H9 (cell line): ENCODE data around the gene TSTD2. TPM values are rescaled to one million over a fixed set of nuclear protein-coding genes. Genes with fewer than 3 reads are reported as not detected.

Experiments used
- DNase-seq: peaks from one replicate; pipeline ENCODE4 v3.0.0-alpha.2; 2017
- H2AFZ ChIP-seq: one replicate; pipeline ENCODE4 v1.6.1; 2013; ENCODE audit warnings: mild to moderate bottlenecking, low read length, control low read depth, moderate library complexity
- H2AK5ac ChIP-seq: 2 replicates; pipeline ENCODE4 v1.6.1; 2013; ENCODE audit warnings: low read length, control low read depth, mixed read lengths; ENCODE audit not compliant: insufficient read length
- H2BK120ac ChIP-seq: one replicate; pipeline ENCODE4 v1.6.1; 2013; ENCODE audit warnings: low read depth, mild to moderate bottlenecking, low read length, control low read depth, inconsistent platforms; ENCODE audit not compliant: poor library complexity, severe bottlenecking
- H2BK12ac ChIP-seq: 2 replicates; pipeline ENCODE4 v1.6.1; 2013; ENCODE audit warnings: low read length, control low read depth, mixed read lengths, low read depth; ENCODE audit not compliant: insufficient read length
- H2BK15ac ChIP-seq: 2 replicates; pipeline ENCODE4 v1.6.1; 2013; ENCODE audit warnings: low read depth, low read length, control low read depth
- H2BK20ac ChIP-seq: one replicate; pipeline ENCODE4 v1.6.1; 2013; ENCODE audit warnings: low read depth, mild to moderate bottlenecking, low read length, control low read depth, inconsistent platforms; ENCODE audit not compliant: poor library complexity, severe bottlenecking
- H2BK5ac ChIP-seq: 2 replicates; pipeline ENCODE4 v1.6.1; 2013; ENCODE audit warnings: low read length, control low read depth, mixed read lengths; ENCODE audit not compliant: insufficient read length
- H3K14ac ChIP-seq: 2 replicates; pipeline ENCODE4 v1.6.1; 2013; ENCODE audit warnings: low read length, control low read depth; ENCODE audit not compliant: insufficient read depth
- H3K18ac ChIP-seq: 2 replicates; pipeline ENCODE4 v1.6.1; 2013; ENCODE audit warnings: low read depth, mild to moderate bottlenecking, mixed read lengths, low read length, control low read depth; ENCODE audit not compliant: insufficient read length
- H3K23ac ChIP-seq: 2 replicates; pipeline ENCODE4 v1.6.1; 2013; ENCODE audit warnings: low read length, control low read depth, mixed read lengths, low read depth; ENCODE audit not compliant: insufficient read length
- H3K23me2 ChIP-seq: 2 replicates; pipeline ENCODE4 v1.6.1; 2013; ENCODE audit warnings: low read depth, mild to moderate bottlenecking, mixed read lengths, low read length, control low read depth; ENCODE audit not compliant: insufficient read length, poor library complexity, severe bottlenecking
- H3K27ac ChIP-seq: 2 replicates; pipeline ENCODE4 v1.5.1; 2013; ENCODE audit warnings: low read length, control low read depth, mixed read lengths, low read depth; ENCODE audit not compliant: insufficient read length
- H3K27me3 ChIP-seq: 2 replicates; pipeline ENCODE4 v1.6.1; 2013; ENCODE audit warnings: low read length, control low read depth, inconsistent platforms; ENCODE audit not compliant: insufficient read depth
- H3K4ac ChIP-seq: 2 replicates; pipeline ENCODE4 v1.6.1; 2013; ENCODE audit warnings: low read depth, mild to moderate bottlenecking, control low read depth, inconsistent platforms, low read length, moderate library complexity
- H3K4me1 ChIP-seq: 2 replicates; pipeline ENCODE4 v1.6.1; 2013; ENCODE audit warnings: low read length, control low read depth, inconsistent platforms; ENCODE audit not compliant: insufficient read depth
- H3K4me2 ChIP-seq: 2 replicates; pipeline ENCODE4 v1.6.1; 2013; ENCODE audit warnings: low read length, control low read depth, mixed read lengths; ENCODE audit not compliant: insufficient read length, insufficient read depth
- H3K56ac ChIP-seq: 2 replicates; pipeline ENCODE4 v1.6.1; 2013; ENCODE audit warnings: low read depth, mild to moderate bottlenecking, mixed read lengths, low read length, control low read depth; ENCODE audit not compliant: insufficient read length
- H3K79me1 ChIP-seq: 2 replicates; pipeline ENCODE4 v1.6.1; 2013; ENCODE audit warnings: low read depth, mild to moderate bottlenecking, moderate library complexity, low read length, control low read depth, inconsistent platforms; ENCODE audit not compliant: insufficient read depth, poor library complexity, severe bottlenecking
- H3K79me2 ChIP-seq: 2 replicates; pipeline ENCODE4 v1.6.1; 2013; ENCODE audit warnings: low read length, control low read depth, inconsistent platforms; ENCODE audit not compliant: insufficient read depth
- H3K9ac ChIP-seq: 2 replicates; pipeline ENCODE4 v1.6.1; 2013; ENCODE audit warnings: low read length, control low read depth, mixed read lengths; ENCODE audit not compliant: insufficient read length; ENCODE audit errors: extremely low read depth
- H3K9me3 ChIP-seq: one replicate; pipeline ENCODE4 v1.6.1; 2013; ENCODE audit warnings: low read depth, low read length, inconsistent platforms; ENCODE audit not compliant: control insufficient read depth
- H3T11ph ChIP-seq: one replicate; pipeline ENCODE4 v1.6.1; 2013; ENCODE audit warnings: mild to moderate bottlenecking, low read length, control low read depth, inconsistent platforms
- H4K20me1 ChIP-seq: one replicate; pipeline ENCODE4 v1.6.1; 2013; ENCODE audit not compliant: control insufficient read depth, insufficient read length, insufficient read depth
- H4K5ac ChIP-seq: 2 replicates; pipeline ENCODE4 v1.6.1; 2013; ENCODE audit warnings: low read depth, mild to moderate bottlenecking, mixed read lengths, low read length, control low read depth; ENCODE audit not compliant: insufficient read length
- H4K8ac ChIP-seq: replicated peaks from 2 replicates; pipeline ENCODE4 v1.6.1; 2013; ENCODE audit warnings: low read length, control low read depth, mixed read lengths, low read depth; ENCODE audit not compliant: insufficient read length
- H4K91ac ChIP-seq: 2 replicates; pipeline ENCODE4 v1.6.1; 2013; ENCODE audit warnings: low read depth, mild to moderate bottlenecking, moderate library complexity, mixed read lengths, low read length, control low read depth; ENCODE audit not compliant: insufficient read length
- H3K27ac Mint-ChIP-seq, 3 experiments: 2 replicates in 2 of 3; 3 replicates in 1 of 3; pipeline ENCODE4 v1.8.0; 2020 to 2021; ENCODE audit warnings: mixed read lengths in 3 of 3, mild to moderate bottlenecking in 1 of 3, moderate library complexity in 1 of 3
- H3K27me3 Mint-ChIP-seq: 2 replicates; pipeline ENCODE4 v1.8.0; 2021; ENCODE audit warnings: low read depth, mild to moderate bottlenecking, moderate library complexity, mixed read lengths
- H3K36me3 Mint-ChIP-seq, 3 experiments: 2 replicates in 2 of 3; 3 replicates in 1 of 3; pipeline ENCODE4 v1.8.0; 2020 to 2021; ENCODE audit warnings: low read depth in 3 of 3, mixed read lengths in 3 of 3; ENCODE audit not compliant: insufficient read depth in 1 of 3
- H3K4me1 Mint-ChIP-seq, 2 experiments: 2 replicates each; pipeline ENCODE4 v1.8.0; 2020; ENCODE audit warnings: mixed read lengths in 2 of 2
- H3K4me3 Mint-ChIP-seq, 2 experiments: 2 replicates in 1 of 2; 3 replicates in 1 of 2; pipeline ENCODE4 v1.8.0; 2020 to 2021; ENCODE audit warnings: mild to moderate bottlenecking in 2 of 2, mixed read lengths in 2 of 2, moderate library complexity in 1 of 2
- H3K9me3 Mint-ChIP-seq, 2 experiments: 2 replicates in 1 of 2; 3 replicates in 1 of 2; pipeline ENCODE4 v1.8.0; 2020; ENCODE audit warnings: mild to moderate bottlenecking in 2 of 2, mixed read lengths in 2 of 2, moderate library complexity in 1 of 2
- WGBS: extraction: QIAGEN DNeasy Blood & Tissue Kit; methylation state at CpG from one replicate; pipeline ENCODE4 v1.1.7; 2013; ENCODE audit warnings: missing lambda C conversion rate, low lambda C conversion rate, mixed read lengths; ENCODE audit not compliant: insufficient read length; ENCODE audit errors: extremely low coverage; 5-methylcytosine and 5-hydroxymethylcytosine counted together
- total RNA-seq: library from RNA; stranded (reverse); gene quantifications from 2 replicates; pipeline ENCODE4 v1.2.1, GENCODE V29; 2021
- TF ChIP-seq, protein P1 (sequence below): fragments of 200-600 bp; sonication (generic); conservative IDR thresholded peaks from 3 replicates; pipeline ENCODE4 v1.8.0; 2021; ENCODE audit warnings: antibody characterized with exemption, mild to moderate bottlenecking

TSTD2 gene
- total RNA-seq, 1 experiment from 2014 or later = 23.5 TPM

DNA sequence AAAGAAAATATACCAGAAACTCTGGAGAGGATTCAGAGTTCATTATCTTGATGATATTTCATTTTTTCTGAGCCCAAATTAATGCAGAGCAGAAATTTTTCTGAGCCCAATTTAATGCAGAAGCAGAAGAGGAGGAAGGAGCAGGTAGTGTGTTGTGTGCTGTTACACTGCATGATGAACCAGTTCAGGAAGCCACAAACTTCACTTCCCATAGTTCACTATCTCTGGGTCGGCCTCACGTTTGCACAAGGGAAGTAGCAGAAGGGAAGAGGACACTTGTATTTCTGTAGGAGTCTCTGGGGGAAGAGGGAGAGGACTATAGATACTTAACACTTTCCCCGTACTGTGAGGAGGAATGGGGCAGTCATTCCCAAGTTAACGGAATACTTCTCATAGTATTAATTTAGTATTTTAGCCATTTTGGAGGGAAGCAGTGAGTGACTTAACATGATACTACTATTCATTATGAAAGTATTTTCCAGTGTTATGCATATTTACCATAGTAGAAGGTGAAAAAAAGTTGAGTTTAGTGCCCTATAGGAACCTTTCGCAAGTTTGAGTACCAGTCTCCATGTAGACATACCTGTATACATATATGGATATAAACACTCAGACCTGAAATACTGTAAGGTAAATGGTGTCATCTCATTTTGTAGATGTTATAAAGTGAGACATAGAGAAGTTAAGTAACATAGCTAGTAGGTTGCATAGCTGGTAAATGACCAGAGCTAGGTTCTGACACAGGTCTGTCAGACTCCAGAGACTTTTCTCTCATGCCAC is 33.9 kb upstream of the TSTD2 start:
- Histone ChIP-seq H2BK20ac (no peak overlapping the region), H2BK5ac (no peak overlapping the region), H2BK15ac (no peak overlapping the region), H4K8ac (no peak overlapping the region), H2BK12ac (no peak overlapping the region), H3K14ac (no peak overlapping the region), H4K20me1 (no peaks in the 10 kb centered on the region), H3K23me2 (no peaks in the 10 kb centered on the region), H3K4me1 (no peaks in the 10 kb centered on the region), H2AK5ac (no peak overlapping the region), H3K56ac (no peak overlapping the region), H3K79me1 (no peaks in the 10 kb centered on the region), H3K27ac (no peak overlapping the region), H3T11ph (no peak overlapping the region), H4K5ac (no peak overlapping the region), H2BK120ac (no peak overlapping the region), H4K91ac (no peak overlapping the region), H3K18ac (no peak overlapping the region), H3K23ac (no peak overlapping the region), H2AFZ (no peak overlapping the region), H3K9ac (no peak overlapping the region), H3K27me3 (no peaks in the 10 kb centered on the region), H3K4me2 (no peak overlapping the region), H3K4ac (no peak overlapping the region), H3K79me2 (no peaks in the 10 kb centered on the region), H3K9me3 (no peaks in the 10 kb centered on the region)
- Mint-ChIP-seq H3K4me3 (no peak overlapping the region), H3K36me3 (peaks cover 39 to 95% (median 81%) of the 10 kb centered on the region in 3 experiments), H3K27me3 (no peaks in the 10 kb centered on the region), H3K9me3 (no peaks in the 10 kb centered on the region), H3K4me1 (no peaks in the 10 kb centered on the region), H3K27ac (no peak overlapping the region)
- TF ChIP-seq, protein P1, sequence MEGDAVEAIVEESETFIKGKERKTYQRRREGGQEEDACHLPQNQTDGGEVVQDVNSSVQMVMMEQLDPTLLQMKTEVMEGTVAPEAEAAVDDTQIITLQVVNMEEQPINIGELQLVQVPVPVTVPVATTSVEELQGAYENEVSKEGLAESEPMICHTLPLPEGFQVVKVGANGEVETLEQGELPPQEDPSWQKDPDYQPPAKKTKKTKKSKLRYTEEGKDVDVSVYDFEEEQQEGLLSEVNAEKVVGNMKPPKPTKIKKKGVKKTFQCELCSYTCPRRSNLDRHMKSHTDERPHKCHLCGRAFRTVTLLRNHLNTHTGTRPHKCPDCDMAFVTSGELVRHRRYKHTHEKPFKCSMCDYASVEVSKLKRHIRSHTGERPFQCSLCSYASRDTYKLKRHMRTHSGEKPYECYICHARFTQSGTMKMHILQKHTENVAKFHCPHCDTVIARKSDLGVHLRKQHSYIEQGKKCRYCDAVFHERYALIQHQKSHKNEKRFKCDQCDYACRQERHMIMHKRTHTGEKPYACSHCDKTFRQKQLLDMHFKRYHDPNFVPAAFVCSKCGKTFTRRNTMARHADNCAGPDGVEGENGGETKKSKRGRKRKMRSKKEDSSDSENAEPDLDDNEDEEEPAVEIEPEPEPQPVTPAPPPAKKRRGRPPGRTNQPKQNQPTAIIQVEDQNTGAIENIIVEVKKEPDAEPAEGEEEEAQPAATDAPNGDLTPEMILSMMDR = no peak
- DNase-seq = no peak
- WGBS = no CpG with 5 or more reads among the region's 5 CpGs
